ENCODE results near the gene SLC8A1. TPM values are rescaled to one million over a fixed set of nuclear protein-coding genes. Genes with fewer than 3 reads are reported as not detected.

The SLC8A1 gene
- total RNA-seq, 1 experiment from 2014 or later = 1.7 TPM

- Histone ChIP-seq H3K9me3 (ENCODE audit: control insufficient read depth, low read depth, low read length) (no peaks in the 10 kb centered on the region), H3K18ac (ENCODE audit: insufficient read length, low read depth, low read length) (no peak overlapping the region), H4K20me1 (ENCODE audit: control insufficient read depth, insufficient read depth, insufficient read length) (no peaks in the 10 kb centered on the region), H2BK12ac (ENCODE audit: insufficient read length, low read depth, low read length) (no peak overlapping the region), H3K27ac (ENCODE audit: insufficient read length, low read depth, low read length) (no peak overlapping the region), H3K23me2 (ENCODE audit: insufficient read length, low read depth, low read length, poor library complexity, severe bottlenecking) (no peaks in the 10 kb centered on the region), H2BK120ac (ENCODE audit: low read depth, low read length, poor library complexity, severe bottlenecking) (no peak overlapping the region), H4K91ac (ENCODE audit: insufficient read length, low read depth, low read length) (no peak overlapping the region), H2BK20ac (ENCODE audit: low read depth, low read length, poor library complexity, severe bottlenecking) (no peak overlapping the region), H2AFZ (ENCODE audit: low read length) (no peak overlapping the region), H3K79me1 (ENCODE audit: insufficient read depth, low read depth, low read length, poor library complexity, severe bottlenecking) (no peaks in the 10 kb centered on the region), H4K8ac (replicated peaks; ENCODE audit: insufficient read length, low read depth, low read length) (no peak overlapping the region), H3K4me2 (ENCODE audit: insufficient read depth, insufficient read length, low read length) (no peak overlapping the region), H3K56ac (ENCODE audit: insufficient read length, low read depth, low read length) (no peak overlapping the region), H3K79me2 (ENCODE audit: insufficient read depth, low read length) (no peaks in the 10 kb centered on the region), H2BK5ac (ENCODE audit: insufficient read length, low read length) (no peak overlapping the region), H3K4ac (ENCODE audit: low read depth, low read length) (no peak overlapping the region), H3K9ac (ENCODE audit: extremely low read depth, insufficient read length, low read length) (no peak overlapping the region), H3K4me1 (ENCODE audit: insufficient read depth, low read length) (peaks cover 10% of the 10 kb centered on the region; the same call in 1 of the 2 replicates), H2AK5ac (ENCODE audit: insufficient read length, low read length) (no peak overlapping the region), H2BK15ac (ENCODE audit: low read depth, low read length) (no peak overlapping the region), H3K23ac (ENCODE audit: insufficient read length, low read depth, low read length) (no peak overlapping the region), H3T11ph (ENCODE audit: low read length) (no peak overlapping the region), H3K14ac (ENCODE audit: insufficient read depth, low read length) (no peak overlapping the region), H4K5ac (ENCODE audit: insufficient read length, low read depth, low read length) (no peak overlapping the region), H3K27me3 (ENCODE audit: insufficient read depth, low read length) (no peaks in the 10 kb centered on the region)
- Mint-ChIP-seq H3K27ac (no peak overlapping the region), H3K4me3 (no peak overlapping the region), H3K4me1 (peaks cover 35 to 36% of the 10 kb centered on the region in 2 experiments), H3K9me3 (peaks cover 10 to 16% of the 10 kb centered on the region in 2 experiments; a peak in 4 of 5 replicates), H3K36me3 (ENCODE audit: insufficient read depth in 1 of 3, low read depth in 3 of 3) (peaks cover 15 to 20% (median 16%) of the 10 kb centered on the region in 3 experiments; a peak in 6 of 7 replicates), H3K27me3 (ENCODE audit: low read depth) (no peaks in the 10 kb centered on the region)
- TF ChIP-seq CTCF (conservative IDR thresholded peaks at IDR 0.05) = no peak
- no CpG with 5 or more reads among the region's 3 CpGs for WGBS (ENCODE audit: extremely low coverage, insufficient read length, low lambda C conversion rate)
- DNase-seq = no peak
Observed at GRCh38 chr2:40213619-40214018, 238.3 kb downstream of the SLC8A1 start.

Data from H9 (cell line).